Esophagus squamous epithelium (tissue), 5 donors: ENCODE results near the gene ANKRD63. TPM values are rescaled to one million over a fixed set of nuclear protein-coding genes. Genes with fewer than 3 reads are reported as not detected.

Experiments used
- DNase-seq: peaks from one replicate; lab custom pipeline; 2025; lab: John Stamatoyannopoulos, UW
- H3K27ac ChIP-seq, 4 donors: fragments of 200-600 bp; sonication (generic); one replicate each; pipeline ENCODE4 v1.5.1; 2016 to 2019; ENCODE audit warnings: mild to moderate bottlenecking in 1 of 4
- H3K27me3 ChIP-seq, 4 donors: fragments of 200-600 bp; sonication (generic); 1 replicate in 3 of 4; 2 replicates in 1 of 4; pipeline versions ENCODE4 v1.5.1 to v1.6.0; 2017 to 2021; ENCODE audit warnings: antibody characterized with exemption in 1 of 4
- H3K36me3 ChIP-seq, 3 donors: fragments of 200-600 bp; sonication (generic); one replicate each; pipeline ENCODE4 v1.5.1; 2016 to 2019
- H3K4me1 ChIP-seq, 3 donors: fragments of 200-600 bp; sonication (generic); one replicate each; pipeline ENCODE4 v1.5.1; 2017 to 2019
- H3K4me3 ChIP-seq, 4 donors: fragments of 200-600 bp; sonication (generic); 1 replicate in 3 of 4; 2 replicates in 1 of 4; pipeline ENCODE4 v1.5.1; 2016 to 2019; ENCODE audit warnings: mild to moderate bottlenecking in 2 of 4, moderate library complexity in 1 of 4
- H3K9me3 ChIP-seq, 3 donors: fragments of 200-600 bp; sonication (generic); one replicate each; pipeline ENCODE4 v1.5.1; 2016 to 2019
- CTCF ChIP-seq, 6 experiments: fragments of 450-650 bp in 4 of 6; fragments of 200-600 bp in 2 of 6; sonication (generic) in 2 of 6; IDR thresholded peaks; one replicate each; pipeline ENCODE4 v1.5.1; 2016 to 2019; ENCODE audit warnings: antibody characterized with exemption in 6 of 6, mild to moderate bottlenecking in 4 of 6, moderate library complexity in 4 of 6
- POLR2A ChIP-seq, 4 donors: fragments of 450-650 bp; IDR thresholded peaks; one replicate each; pipeline ENCODE4 v1.6.1; 2017; ENCODE audit warnings: antibody characterized with exemption in 4 of 4, mild to moderate bottlenecking in 4 of 4, moderate library complexity in 3 of 4
- WGBS, 2 donors: methylation state at CpG; one replicate each; pipeline ENCODE4 v1.1.5; 2018; 5-methylcytosine and 5-hydroxymethylcytosine counted together
- intact Hi-C: fragments of 100-400 bp; cut with DNase I; formaldehyde crosslinking; loops from one replicate; pipeline ENCODE4 v1.15.0; 2022
- total RNA-seq, 4 donors: library from RNA; depleted of rRNA; stranded (reverse); fragments of >200 nt; gene quantifications; one replicate each; pipeline ENCODE4 v1.1.0, GENCODE V29; 2016
- donor health status: DM: yes; HTN: yes; CAD: no.

Gene ANKRD63
- total RNA-seq, 4 donors from 2014 or later = not detected

GRCh38 chr15:40290918-40291574 is 8.2 kb upstream of the ANKRD63 start:
- Histone ChIP-seq H3K27me3 (peaks cover 0 to 96% (median 0%) of the 10 kb centered on the region in 4 donors), H3K36me3 (no peaks in the 10 kb centered on the region), H3K4me1 (peaks cover 4 to 15% (median 8%) of the 10 kb centered on the region in 3 donors), H3K9me3 (no peaks in the 10 kb centered on the region), H3K4me3 (peak overlapping the region; percentile 12 to 62 (median 35)), H3K27ac (no peak overlapping the region)
- no CpG with 5 or more reads among the region's 68 CpGs for WGBS, 2 donors
- no peak for TF ChIP-seq POLR2A (IDR thresholded peaks at IDR 0.05)
- TF ChIP-seq CTCF (IDR thresholded peaks at IDR 0.05) = peak in 2 of 6 experiments; percentile 8 to 10
- intact Hi-C loops = no loop called here
- no peak for DNase-seq

- intact Hi-C loops = no loop called here
- DNase-seq = no peak
- no peak overlapping the region for H3K27ac ChIP-seq
- peak overlapping the region in 2 of 4 donors; percentile 45 to 62 for H3K4me3 ChIP-seq
- no peaks in the 10 kb centered on the region for H3K9me3 ChIP-seq
- TF ChIP-seq POLR2A (IDR thresholded peaks at IDR 0.05) (no peak), CTCF (IDR thresholded peaks at IDR 0.05) (no peak)
- peaks cover 0 to 96% (median 0%) of the 10 kb centered on the region in 4 donors for H3K27me3 ChIP-seq
- H3K36me3 ChIP-seq = no peaks in the 10 kb centered on the region
- 40 to 48% methylated on average over 5 to 8 of the region's 12 CpGs for WGBS, 2 donors
- peaks cover 4 to 16% (median 8%) of the 10 kb centered on the region in 3 donors for H3K4me1 ChIP-seq
Observed at GRCh38 chr15:40290545-40290917, 7.7 kb upstream of the ANKRD63 start.

GRCh38 chr15:40289140-40289775 is 6.4 kb upstream of the ANKRD63 start:
- H3K27ac ChIP-seq = no peak overlapping the region
- intact Hi-C loops = no loop called here
- H3K9me3 ChIP-seq = no peaks in the 10 kb centered on the region
- peaks cover 0 to 96% (median 0%) of the 10 kb centered on the region in 4 donors for H3K27me3 ChIP-seq
- no peak for DNase-seq
- peaks cover 4 to 23% (median 8%) of the 10 kb centered on the region in 3 donors for H3K4me1 ChIP-seq
- H3K4me3 ChIP-seq = no peak overlapping the region
- WGBS, 2 donors = 57 to 84% methylated on average over 4 to 5 of the region's 6 CpGs
- TF ChIP-seq CTCF (IDR thresholded peaks at IDR 0.05) (no peak), POLR2A (IDR thresholded peaks at IDR 0.05) (no peak)
- no peaks in the 10 kb centered on the region for H3K36me3 ChIP-seq

GRCh38 chr15:40287968-40288367 is 5.1 kb upstream of the ANKRD63 start:
- Histone ChIP-seq H3K4me3 (no peak overlapping the region), H3K27me3 (peaks cover 9 to 96% (median 10%) of the 10 kb centered on the region in 4 donors), H3K27ac (no peak overlapping the region), H3K4me1 (peaks cover 9 to 31% (median 13%) of the 10 kb centered on the region in 3 donors), H3K9me3 (no peaks in the 10 kb centered on the region), H3K36me3 (no peaks in the 10 kb centered on the region)
- DNase-seq = no peak
- 74 to 90% methylated on average over 2 of the region's 4 CpGs for WGBS, 2 donors
- TF ChIP-seq CTCF (IDR thresholded peaks at IDR 0.05) (no peak), POLR2A (IDR thresholded peaks at IDR 0.05) (no peak)
- intact Hi-C loops = no loop called here

- 67 to 81% methylated on average over 1 to 3 of the region's 3 CpGs for WGBS, 2 donors
- H3K4me1 ChIP-seq = peaks cover 13 to 36% (median 16%) of the 10 kb centered on the region in 3 donors
- H3K27me3 ChIP-seq = peaks cover 11 to 96% (median 12%) of the 10 kb centered on the region in 4 donors
- H3K9me3 ChIP-seq = no peaks in the 10 kb centered on the region
- no peaks in the 10 kb centered on the region for H3K36me3 ChIP-seq
- TF ChIP-seq POLR2A (IDR thresholded peaks at IDR 0.05) = no peak
- TF ChIP-seq CTCF (IDR thresholded peaks at IDR 0.05) = no peak
- no peak for DNase-seq
- intact Hi-C loops = no loop called here
- H3K4me3 ChIP-seq = no peak overlapping the region
- H3K27ac ChIP-seq = no peak overlapping the region
Observed at GRCh38 chr15:40287505-40287904, 4.6 kb upstream of the ANKRD63 start.
